AG09309 (cell line): ENCODE measurements around the gene DLG1.

Source experiments
- DNase-seq: peaks from one replicate; pipeline ENCODE4 v3.0.0-alpha.2; 2010; ENCODE audit warnings: low read depth
- H3K4me3 ChIP-seq: 2 replicates; pipeline ENCODE4 v1.5.1; 2011; ENCODE audit warnings: mild to moderate bottlenecking, low read depth, low read length, moderate library complexity; ENCODE audit not compliant: control insufficient read depth
- CTCF ChIP-seq: IDR thresholded peaks from 2 replicates; pipeline ENCODE4 v1.5.1; 2011; ENCODE audit warnings: mild to moderate bottlenecking, low read depth, low read length, inconsistent platforms; ENCODE audit not compliant: insufficient read depth, control insufficient read depth; ENCODE audit errors: missing control alignments

DLG1 gene

GRCh38 chr3:197027896-197028727 lies 270.3 kb downstream of the DLG1 start:
- no peak overlapping the region for H3K4me3 ChIP-seq
- no peak for DNase-seq
- TF ChIP-seq CTCF = no peak

GRCh38 chr3:197027151-197027895 lies 271.1 kb downstream of the DLG1 start:
- no peak for TF ChIP-seq CTCF
- no peak for DNase-seq

DNA sequence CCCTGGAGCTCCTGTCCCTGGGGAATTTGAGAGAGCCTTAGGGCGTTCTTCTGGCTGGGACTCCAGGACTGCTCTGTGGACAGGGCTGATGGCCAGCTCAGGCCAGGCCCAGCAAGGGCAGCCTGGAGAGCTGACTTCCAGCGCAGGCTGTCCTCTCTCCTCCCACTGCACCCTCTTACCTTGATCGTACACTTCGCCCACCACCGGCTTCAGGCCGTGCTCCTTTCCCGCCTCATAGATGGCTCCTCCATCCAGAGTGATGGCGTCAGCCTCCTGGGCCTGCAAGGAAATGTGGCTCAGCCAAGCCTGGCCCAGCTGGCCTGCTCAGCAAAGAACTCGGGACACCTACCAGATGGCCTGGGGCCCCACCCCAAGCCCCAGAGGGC lies 271.9 kb downstream of the DLG1 start:
- H3K4me3 ChIP-seq = no peak overlapping the region
- no peak for TF ChIP-seq CTCF

More at GRCh38 chr3:197027151-197027895, 271.1 kb downstream of the DLG1 start:
- H3K4me3 ChIP-seq = no peak overlapping the region

DNA sequence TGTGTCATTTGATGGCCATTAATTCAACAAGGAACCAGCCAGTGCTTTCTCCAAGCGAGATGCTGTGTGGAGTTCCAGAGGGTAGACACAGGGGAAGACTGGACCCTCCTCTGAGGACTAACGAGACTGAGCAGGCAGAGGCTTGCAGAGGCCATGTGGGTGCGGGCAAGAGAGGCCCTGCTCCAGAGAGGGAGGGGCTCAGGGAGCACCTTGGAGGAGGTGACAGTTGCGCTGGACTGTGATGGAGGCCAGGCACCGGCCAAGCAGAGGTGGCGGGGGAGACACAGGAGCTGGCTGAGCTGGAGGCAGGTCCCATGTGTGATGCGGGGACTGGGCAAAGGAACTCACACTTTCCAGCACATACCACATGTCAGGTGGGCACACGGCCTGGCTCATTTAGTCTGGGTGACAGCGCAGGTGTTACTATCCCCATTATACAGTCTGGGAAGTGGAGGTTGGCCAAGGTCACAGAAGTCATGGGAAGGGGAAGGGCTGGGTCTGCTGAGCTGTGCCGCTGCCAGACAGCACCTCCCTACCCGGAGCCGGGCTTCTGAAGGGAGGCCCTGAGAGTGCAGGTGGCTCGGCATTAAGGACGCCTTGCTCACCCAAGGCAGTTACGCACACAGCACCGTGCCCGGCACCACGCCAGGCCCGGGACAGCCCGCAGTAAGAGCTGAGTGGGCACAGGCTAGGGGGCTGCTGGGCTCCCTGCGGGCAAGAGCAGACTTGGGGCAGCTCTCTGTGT lies 272.5 kb downstream of the DLG1 start:
- DNase-seq = no peak
- no peak overlapping the region for H3K4me3 ChIP-seq

More for the DNA sequence above, 271.9 kb downstream of the DLG1 start:
- no peak for DNase-seq

GRCh38 chr3:197024881-197025735 lies 273.3 kb downstream of the DLG1 start:
- DNase-seq = no peak
- no peak overlapping the region for H3K4me3 ChIP-seq
- TF ChIP-seq CTCF = no peak

More for the DNA sequence above, 272.5 kb downstream of the DLG1 start:
- no peak for TF ChIP-seq CTCF
